H9 (cell line): ENCODE data around the gene AADAT. TPM values are rescaled to one million over a fixed set of nuclear protein-coding genes. Genes with fewer than 3 reads are reported as not detected.

Experiments
- DNase-seq: peaks from one replicate; pipeline ENCODE4 v3.0.0-alpha.2; 2017
- H2AFZ ChIP-seq: one replicate; pipeline ENCODE4 v1.6.1; 2013; ENCODE audit warnings: mild to moderate bottlenecking, low read length, control low read depth, moderate library complexity
- H2AK5ac ChIP-seq: 2 replicates; pipeline ENCODE4 v1.6.1; 2013; ENCODE audit warnings: low read length, control low read depth, mixed read lengths; ENCODE audit not compliant: insufficient read length
- H2BK120ac ChIP-seq: one replicate; pipeline ENCODE4 v1.6.1; 2013; ENCODE audit warnings: low read depth, mild to moderate bottlenecking, low read length, control low read depth, inconsistent platforms; ENCODE audit not compliant: poor library complexity, severe bottlenecking
- H2BK12ac ChIP-seq: 2 replicates; pipeline ENCODE4 v1.6.1; 2013; ENCODE audit warnings: low read length, control low read depth, mixed read lengths, low read depth; ENCODE audit not compliant: insufficient read length
- H2BK15ac ChIP-seq: 2 replicates; pipeline ENCODE4 v1.6.1; 2013; ENCODE audit warnings: low read depth, low read length, control low read depth
- H2BK20ac ChIP-seq: one replicate; pipeline ENCODE4 v1.6.1; 2013; ENCODE audit warnings: low read depth, mild to moderate bottlenecking, low read length, control low read depth, inconsistent platforms; ENCODE audit not compliant: poor library complexity, severe bottlenecking
- H2BK5ac ChIP-seq: 2 replicates; pipeline ENCODE4 v1.6.1; 2013; ENCODE audit warnings: low read length, control low read depth, mixed read lengths; ENCODE audit not compliant: insufficient read length
- H3K14ac ChIP-seq: 2 replicates; pipeline ENCODE4 v1.6.1; 2013; ENCODE audit warnings: low read length, control low read depth; ENCODE audit not compliant: insufficient read depth
- H3K18ac ChIP-seq: 2 replicates; pipeline ENCODE4 v1.6.1; 2013; ENCODE audit warnings: low read depth, mild to moderate bottlenecking, mixed read lengths, low read length, control low read depth; ENCODE audit not compliant: insufficient read length
- H3K23ac ChIP-seq: 2 replicates; pipeline ENCODE4 v1.6.1; 2013; ENCODE audit warnings: low read length, control low read depth, mixed read lengths, low read depth; ENCODE audit not compliant: insufficient read length
- H3K23me2 ChIP-seq: 2 replicates; pipeline ENCODE4 v1.6.1; 2013; ENCODE audit warnings: low read depth, mild to moderate bottlenecking, mixed read lengths, low read length, control low read depth; ENCODE audit not compliant: insufficient read length, poor library complexity, severe bottlenecking
- H3K27ac ChIP-seq: 2 replicates; pipeline ENCODE4 v1.5.1; 2013; ENCODE audit warnings: low read length, control low read depth, mixed read lengths, low read depth; ENCODE audit not compliant: insufficient read length
- H3K27me3 ChIP-seq: 2 replicates; pipeline ENCODE4 v1.6.1; 2013; ENCODE audit warnings: low read length, control low read depth, inconsistent platforms; ENCODE audit not compliant: insufficient read depth
- H3K4ac ChIP-seq: 2 replicates; pipeline ENCODE4 v1.6.1; 2013; ENCODE audit warnings: low read depth, mild to moderate bottlenecking, control low read depth, inconsistent platforms, low read length, moderate library complexity
- H3K4me1 ChIP-seq: 2 replicates; pipeline ENCODE4 v1.6.1; 2013; ENCODE audit warnings: low read length, control low read depth, inconsistent platforms; ENCODE audit not compliant: insufficient read depth
- H3K4me2 ChIP-seq: 2 replicates; pipeline ENCODE4 v1.6.1; 2013; ENCODE audit warnings: low read length, control low read depth, mixed read lengths; ENCODE audit not compliant: insufficient read length, insufficient read depth
- H3K56ac ChIP-seq: 2 replicates; pipeline ENCODE4 v1.6.1; 2013; ENCODE audit warnings: low read depth, mild to moderate bottlenecking, mixed read lengths, low read length, control low read depth; ENCODE audit not compliant: insufficient read length
- H3K79me1 ChIP-seq: 2 replicates; pipeline ENCODE4 v1.6.1; 2013; ENCODE audit warnings: low read depth, mild to moderate bottlenecking, moderate library complexity, low read length, control low read depth, inconsistent platforms; ENCODE audit not compliant: insufficient read depth, poor library complexity, severe bottlenecking
- H3K79me2 ChIP-seq: 2 replicates; pipeline ENCODE4 v1.6.1; 2013; ENCODE audit warnings: low read length, control low read depth, inconsistent platforms; ENCODE audit not compliant: insufficient read depth
- H3K9ac ChIP-seq: 2 replicates; pipeline ENCODE4 v1.6.1; 2013; ENCODE audit warnings: low read length, control low read depth, mixed read lengths; ENCODE audit not compliant: insufficient read length; ENCODE audit errors: extremely low read depth
- H3K9me3 ChIP-seq: one replicate; pipeline ENCODE4 v1.6.1; 2013; ENCODE audit warnings: low read depth, low read length, inconsistent platforms; ENCODE audit not compliant: control insufficient read depth
- H3T11ph ChIP-seq: one replicate; pipeline ENCODE4 v1.6.1; 2013; ENCODE audit warnings: mild to moderate bottlenecking, low read length, control low read depth, inconsistent platforms
- H4K20me1 ChIP-seq: one replicate; pipeline ENCODE4 v1.6.1; 2013; ENCODE audit not compliant: control insufficient read depth, insufficient read length, insufficient read depth
- H4K5ac ChIP-seq: 2 replicates; pipeline ENCODE4 v1.6.1; 2013; ENCODE audit warnings: low read depth, mild to moderate bottlenecking, mixed read lengths, low read length, control low read depth; ENCODE audit not compliant: insufficient read length
- H4K8ac ChIP-seq: replicated peaks from 2 replicates; pipeline ENCODE4 v1.6.1; 2013; ENCODE audit warnings: low read length, control low read depth, mixed read lengths, low read depth; ENCODE audit not compliant: insufficient read length
- H4K91ac ChIP-seq: 2 replicates; pipeline ENCODE4 v1.6.1; 2013; ENCODE audit warnings: low read depth, mild to moderate bottlenecking, moderate library complexity, mixed read lengths, low read length, control low read depth; ENCODE audit not compliant: insufficient read length
- H3K27ac Mint-ChIP-seq, 3 experiments: 2 replicates in 2 of 3; 3 replicates in 1 of 3; pipeline ENCODE4 v1.8.0; 2020 to 2021; ENCODE audit warnings: mixed read lengths in 3 of 3, mild to moderate bottlenecking in 1 of 3, moderate library complexity in 1 of 3
- H3K27me3 Mint-ChIP-seq: 2 replicates; pipeline ENCODE4 v1.8.0; 2021; ENCODE audit warnings: low read depth, mild to moderate bottlenecking, moderate library complexity, mixed read lengths
- H3K36me3 Mint-ChIP-seq, 3 experiments: 2 replicates in 2 of 3; 3 replicates in 1 of 3; pipeline ENCODE4 v1.8.0; 2020 to 2021; ENCODE audit warnings: low read depth in 3 of 3, mixed read lengths in 3 of 3; ENCODE audit not compliant: insufficient read depth in 1 of 3
- H3K4me1 Mint-ChIP-seq, 2 experiments: 2 replicates each; pipeline ENCODE4 v1.8.0; 2020; ENCODE audit warnings: mixed read lengths in 2 of 2
- H3K4me3 Mint-ChIP-seq, 2 experiments: 2 replicates in 1 of 2; 3 replicates in 1 of 2; pipeline ENCODE4 v1.8.0; 2020 to 2021; ENCODE audit warnings: mild to moderate bottlenecking in 2 of 2, mixed read lengths in 2 of 2, moderate library complexity in 1 of 2
- H3K9me3 Mint-ChIP-seq, 2 experiments: 2 replicates in 1 of 2; 3 replicates in 1 of 2; pipeline ENCODE4 v1.8.0; 2020; ENCODE audit warnings: mild to moderate bottlenecking in 2 of 2, mixed read lengths in 2 of 2, moderate library complexity in 1 of 2
- WGBS: extraction: QIAGEN DNeasy Blood & Tissue Kit; methylation state at CpG from one replicate; pipeline ENCODE4 v1.1.7; 2013; ENCODE audit warnings: missing lambda C conversion rate, low lambda C conversion rate, mixed read lengths; ENCODE audit not compliant: insufficient read length; ENCODE audit errors: extremely low coverage; 5-methylcytosine and 5-hydroxymethylcytosine counted together
- total RNA-seq: library from RNA; stranded (reverse); gene quantifications from 2 replicates; pipeline ENCODE4 v1.2.1, GENCODE V29; 2021
- TF ChIP-seq, protein P1 (sequence below): fragments of 200-600 bp; sonication (generic); conservative IDR thresholded peaks from 3 replicates; pipeline ENCODE4 v1.8.0; 2021; ENCODE audit warnings: antibody characterized with exemption, mild to moderate bottlenecking

AADAT gene
- total RNA-seq, 1 experiment from 2014 or later = 14.1 TPM

DNA sequence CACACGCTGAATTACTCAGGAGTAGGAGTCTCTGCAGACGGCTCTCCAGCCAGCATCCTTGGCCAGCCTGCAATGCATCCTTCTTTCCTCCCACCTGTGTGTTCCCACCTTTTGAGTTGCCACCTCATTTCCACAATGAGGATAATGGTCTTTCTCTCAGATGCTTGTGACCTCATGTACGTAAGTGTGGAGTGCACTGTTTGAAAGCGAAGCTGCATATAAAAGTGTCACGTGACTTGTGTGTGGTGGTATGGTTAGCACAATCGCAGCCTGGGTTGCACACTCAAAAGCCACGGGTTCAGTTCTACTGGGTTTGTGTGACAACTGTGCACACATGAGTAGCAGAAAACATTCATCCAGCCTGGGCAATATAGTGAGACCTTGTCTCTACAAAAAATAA, 51.5 kb downstream of the AADAT start:
- Histone ChIP-seq H3K9ac (no peak overlapping the region), H4K91ac (no peak overlapping the region), H3K27ac (no peak overlapping the region), H3K14ac (no peak overlapping the region), H3K9me3 (no peaks in the 10 kb centered on the region), H3K56ac (no peak overlapping the region), H3K23ac (no peak overlapping the region), H3K4ac (no peak overlapping the region), H3K23me2 (no peaks in the 10 kb centered on the region), H2AK5ac (no peak overlapping the region), H3K18ac (no peak overlapping the region), H4K20me1 (no peaks in the 10 kb centered on the region), H2BK120ac (no peak overlapping the region), H4K5ac (no peak overlapping the region), H3K79me1 (no peaks in the 10 kb centered on the region), H2BK15ac (no peak overlapping the region), H3K4me1 (no peaks in the 10 kb centered on the region), H2AFZ (no peak overlapping the region), H3K27me3 (no peaks in the 10 kb centered on the region), H3K79me2 (no peaks in the 10 kb centered on the region), H2BK20ac (no peak overlapping the region), H3T11ph (no peak overlapping the region), H2BK5ac (no peak overlapping the region), H3K4me2 (no peak overlapping the region), H4K8ac (no peak overlapping the region), H2BK12ac (no peak overlapping the region)
- peaks cover 5 to 7% of the 10 kb centered on the region in 2 experiments; a peak in 3 of 4 replicates for H3K4me1 Mint-ChIP-seq
- no peak overlapping the region for H3K27ac Mint-ChIP-seq
- H3K27me3 Mint-ChIP-seq = no peaks in the 10 kb centered on the region; the same call in 1 of the 2 replicates
- no CpG with 5 or more reads among the region's 7 CpGs for WGBS
- no peak for DNase-seq
- H3K36me3 Mint-ChIP-seq = no peaks in the 10 kb centered on the region; a peak in 1 of 7 replicates
- TF ChIP-seq, protein P1, sequence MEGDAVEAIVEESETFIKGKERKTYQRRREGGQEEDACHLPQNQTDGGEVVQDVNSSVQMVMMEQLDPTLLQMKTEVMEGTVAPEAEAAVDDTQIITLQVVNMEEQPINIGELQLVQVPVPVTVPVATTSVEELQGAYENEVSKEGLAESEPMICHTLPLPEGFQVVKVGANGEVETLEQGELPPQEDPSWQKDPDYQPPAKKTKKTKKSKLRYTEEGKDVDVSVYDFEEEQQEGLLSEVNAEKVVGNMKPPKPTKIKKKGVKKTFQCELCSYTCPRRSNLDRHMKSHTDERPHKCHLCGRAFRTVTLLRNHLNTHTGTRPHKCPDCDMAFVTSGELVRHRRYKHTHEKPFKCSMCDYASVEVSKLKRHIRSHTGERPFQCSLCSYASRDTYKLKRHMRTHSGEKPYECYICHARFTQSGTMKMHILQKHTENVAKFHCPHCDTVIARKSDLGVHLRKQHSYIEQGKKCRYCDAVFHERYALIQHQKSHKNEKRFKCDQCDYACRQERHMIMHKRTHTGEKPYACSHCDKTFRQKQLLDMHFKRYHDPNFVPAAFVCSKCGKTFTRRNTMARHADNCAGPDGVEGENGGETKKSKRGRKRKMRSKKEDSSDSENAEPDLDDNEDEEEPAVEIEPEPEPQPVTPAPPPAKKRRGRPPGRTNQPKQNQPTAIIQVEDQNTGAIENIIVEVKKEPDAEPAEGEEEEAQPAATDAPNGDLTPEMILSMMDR = no peak
- H3K4me3 Mint-ChIP-seq = no peak overlapping the region
- H3K9me3 Mint-ChIP-seq = no peaks in the 10 kb centered on the region
